ENCODE data around the gene TMC3. TPM values are rescaled to one million over a fixed set of nuclear protein-coding genes. Genes with fewer than 3 reads are reported as not detected.

Gene TMC3
- polyA plus RNA-seq, 4 donors: 0.25 to 5.3 TPM; not detected in 2

DNA sequence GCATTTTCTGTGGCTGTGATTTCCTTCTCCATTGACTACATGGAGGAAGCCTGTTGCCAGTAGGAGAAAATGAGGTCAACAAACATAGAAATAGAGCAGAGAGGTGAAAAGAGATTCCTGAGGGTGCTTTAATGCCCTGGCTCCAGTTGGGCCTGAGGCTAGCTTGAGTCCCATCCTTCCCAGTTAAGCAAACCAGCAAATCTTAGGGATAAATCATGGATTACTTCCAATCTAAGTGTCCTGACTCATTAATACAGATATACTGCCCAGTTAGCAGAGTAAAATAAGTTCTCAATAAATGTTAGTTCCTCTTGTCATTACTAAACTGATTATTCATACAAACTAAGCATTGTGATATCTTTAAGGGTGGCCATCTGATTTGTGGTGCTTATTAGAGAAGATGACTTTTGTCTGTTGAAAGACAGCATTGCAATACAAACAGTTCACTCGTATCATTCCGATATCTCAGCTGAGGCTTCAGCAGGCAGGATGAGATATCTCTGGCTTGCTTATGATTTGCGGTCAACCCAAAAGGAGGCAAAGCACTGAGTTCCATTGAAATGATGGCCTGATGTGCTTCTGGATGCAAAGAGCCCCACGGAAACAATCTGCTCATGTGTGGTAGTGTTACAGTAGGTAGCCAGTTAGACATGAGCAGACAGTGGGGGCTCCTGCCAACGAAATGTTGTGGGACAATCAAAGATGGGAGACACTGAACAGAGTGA lies 43.5 kb downstream of the TMC3 start:
- WGBS, 3 donors: 76 to 86% (median 82%) methylated on average over 5 of the region's 5 CpGs
- FAIRE-seq (no peak), DNase-seq (no peak)
- H3K4me1 ChIP-seq (ENCODE audit: control insufficient read depth in 3 of 3, insufficient read depth in 2 of 3, low read depth in 1 of 3, low read length in 2 of 3): peaks cover 0 to 33% (median 0%) of the 10 kb centered on the region in 3 donors
- no peaks in the 10 kb centered on the region for H3K9me3 ChIP-seq (ENCODE audit: control insufficient read depth in 2 of 2, insufficient read depth in 1 of 2, low read depth in 1 of 2, low read length in 1 of 2)
- H3K4me3 ChIP-seq (ENCODE audit: low read depth in 1 of 3, low read length in 3 of 3): no peak overlapping the region
- H3K36me3 ChIP-seq (ENCODE audit: control insufficient read depth in 3 of 3, insufficient read depth in 2 of 3, low read depth in 1 of 3, low read length in 3 of 3): no peaks in the 10 kb centered on the region
- H3K27me3 ChIP-seq (ENCODE audit: control insufficient read depth in 3 of 3, insufficient read depth in 3 of 3, low read length in 3 of 3): no peaks in the 10 kb centered on the region
- H3K27ac ChIP-seq (ENCODE audit: low read depth in 1 of 3, low read length in 2 of 3): peak overlapping the region in 1 of 3 donors; percentile 53

DNA sequence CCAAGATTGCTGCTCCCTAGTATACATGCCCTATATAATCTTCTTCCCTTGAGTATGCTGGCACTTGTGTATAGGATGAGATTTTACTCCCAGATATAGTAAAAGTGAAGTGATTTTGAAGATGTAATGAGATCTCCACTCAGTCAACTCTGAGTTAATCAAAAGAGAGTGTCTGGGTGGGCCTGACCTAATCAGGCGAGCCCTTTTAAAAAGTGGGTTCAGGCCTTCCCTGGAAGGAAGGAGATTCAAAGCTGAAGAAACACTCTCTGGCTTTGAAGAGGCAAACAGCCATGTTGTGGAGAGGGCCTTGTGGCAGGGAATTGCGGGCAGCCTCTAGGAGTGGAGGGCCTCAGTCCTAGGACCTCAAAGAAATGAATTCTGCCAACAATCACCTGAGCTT lies 44.6 kb downstream of the TMC3 start:
- no peak for DNase-seq
- Histone ChIP-seq H3K4me3 (ENCODE audit: low read depth in 1 of 3, low read length in 3 of 3) (no peak overlapping the region), H3K27ac (ENCODE audit: low read depth in 1 of 3, low read length in 2 of 3) (no peak overlapping the region), H3K36me3 (ENCODE audit: control insufficient read depth in 3 of 3, insufficient read depth in 2 of 3, low read depth in 1 of 3, low read length in 3 of 3) (no peaks in the 10 kb centered on the region), H3K27me3 (ENCODE audit: control insufficient read depth in 3 of 3, insufficient read depth in 3 of 3, low read length in 3 of 3) (no peaks in the 10 kb centered on the region), H3K4me1 (ENCODE audit: control insufficient read depth in 3 of 3, insufficient read depth in 2 of 3, low read depth in 1 of 3, low read length in 2 of 3) (peaks cover 0 to 23% (median 0%) of the 10 kb centered on the region in 3 donors), H3K9me3 (ENCODE audit: control insufficient read depth in 2 of 2, insufficient read depth in 1 of 2, low read depth in 1 of 2, low read length in 1 of 2) (no peaks in the 10 kb centered on the region)
- WGBS, 3 donors: 95 to 98% (median 96%) methylated on average over 2 of the region's 2 CpGs
- FAIRE-seq: no peak

DNA sequence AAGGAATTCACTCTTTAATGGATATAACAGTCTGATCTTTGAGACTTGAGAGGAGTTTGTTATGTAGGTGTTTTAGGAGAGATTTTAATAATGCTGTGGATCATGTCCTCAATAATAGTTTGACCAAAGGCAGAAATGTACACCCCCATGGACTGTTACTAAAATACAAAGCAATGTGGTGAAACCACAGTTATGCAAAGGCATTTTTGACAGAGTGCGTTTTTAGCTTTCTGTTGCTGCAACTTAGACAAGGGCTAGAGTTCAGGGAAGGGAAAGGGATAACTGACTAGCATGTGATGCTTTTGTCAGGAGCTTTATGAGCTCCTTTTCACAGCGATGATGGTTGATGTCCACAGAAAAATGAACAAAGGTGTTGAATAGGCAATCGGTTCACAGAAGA lies 46.5 kb downstream of the TMC3 start:
- H3K27ac ChIP-seq (ENCODE audit: low read depth in 1 of 3, low read length in 2 of 3): peak overlapping the region in 1 of 3 donors; percentile 4
- no peak overlapping the region for H3K4me3 ChIP-seq (ENCODE audit: low read depth in 1 of 3, low read length in 3 of 3)
- H3K36me3 ChIP-seq (ENCODE audit: control insufficient read depth in 3 of 3, insufficient read depth in 2 of 3, low read depth in 1 of 3, low read length in 3 of 3): no peaks in the 10 kb centered on the region
- H3K4me1 ChIP-seq (ENCODE audit: control insufficient read depth in 3 of 3, insufficient read depth in 2 of 3, low read depth in 1 of 3, low read length in 2 of 3): peaks cover 0 to 17% (median 0%) of the 10 kb centered on the region in 3 donors
- H3K27me3 ChIP-seq (ENCODE audit: control insufficient read depth in 3 of 3, insufficient read depth in 3 of 3, low read length in 3 of 3): no peaks in the 10 kb centered on the region
- DNase-seq: peak in 1 of 2 donors; percentile 38
- WGBS, 3 donors: 71 to 75% (median 73%) methylated on average over 3 of the region's 3 CpGs
- H3K9me3 ChIP-seq (ENCODE audit: control insufficient read depth in 2 of 2, insufficient read depth in 1 of 2, low read depth in 1 of 2, low read length in 1 of 2): no peaks in the 10 kb centered on the region
- FAIRE-seq: no peak

DNA sequence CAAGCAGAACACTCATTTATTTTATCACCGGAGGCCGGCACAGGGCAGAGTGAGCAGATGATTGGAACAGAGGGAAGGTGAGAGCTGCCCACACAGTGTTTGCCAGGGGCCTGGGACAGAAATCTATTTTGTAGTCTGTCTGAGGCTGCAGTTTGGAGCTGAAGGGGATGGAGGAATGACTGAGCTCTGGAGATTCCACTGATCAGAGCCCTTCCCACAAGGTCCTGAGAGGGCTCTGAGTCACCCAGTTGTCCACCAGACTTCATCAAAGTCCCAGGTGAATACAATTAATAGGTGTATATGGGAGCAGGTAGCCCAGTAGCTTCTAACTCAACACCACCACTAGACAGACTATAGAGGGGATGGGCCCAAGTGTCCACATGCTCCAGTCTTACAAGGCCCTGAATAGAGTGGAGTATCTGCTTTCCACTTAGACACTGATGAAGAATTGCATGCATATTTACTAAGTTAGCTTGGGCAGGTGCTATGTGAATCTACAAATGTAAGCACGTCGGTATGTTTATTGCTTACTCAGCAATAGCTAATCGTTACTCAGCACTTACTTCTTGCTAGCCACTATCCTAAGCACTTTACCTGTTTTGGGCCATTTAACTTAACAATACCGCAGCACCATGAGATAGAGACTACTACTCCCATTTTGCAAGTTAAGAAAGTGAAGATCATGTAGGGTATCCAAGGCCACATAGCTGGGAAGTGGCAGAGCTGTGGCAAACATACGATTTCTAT lies 47.4 kb downstream of the TMC3 start:
- peaks cover 0 to 4% (median 0%) of the 10 kb centered on the region in 3 donors for H3K36me3 ChIP-seq (ENCODE audit: control insufficient read depth in 3 of 3, insufficient read depth in 2 of 3, low read depth in 1 of 3, low read length in 3 of 3)
- no peaks in the 10 kb centered on the region for H3K27me3 ChIP-seq (ENCODE audit: control insufficient read depth in 3 of 3, insufficient read depth in 3 of 3, low read length in 3 of 3)
- no peak overlapping the region for H3K27ac ChIP-seq (ENCODE audit: low read depth in 1 of 3, low read length in 2 of 3)
- WGBS, 3 donors: 77 to 88% (median 85%) methylated on average over 7 of the region's 7 CpGs
- no peaks in the 10 kb centered on the region for H3K9me3 ChIP-seq (ENCODE audit: control insufficient read depth in 2 of 2, insufficient read depth in 1 of 2, low read depth in 1 of 2, low read length in 1 of 2)
- H3K4me3 ChIP-seq (ENCODE audit: low read depth in 1 of 3, low read length in 3 of 3): no peak overlapping the region
- FAIRE-seq (no peak), DNase-seq (no peak)
- peaks cover 0 to 16% (median 0%) of the 10 kb centered on the region in 3 donors for H3K4me1 ChIP-seq (ENCODE audit: control insufficient read depth in 3 of 3, insufficient read depth in 2 of 3, low read depth in 1 of 3, low read length in 2 of 3)

DNA sequence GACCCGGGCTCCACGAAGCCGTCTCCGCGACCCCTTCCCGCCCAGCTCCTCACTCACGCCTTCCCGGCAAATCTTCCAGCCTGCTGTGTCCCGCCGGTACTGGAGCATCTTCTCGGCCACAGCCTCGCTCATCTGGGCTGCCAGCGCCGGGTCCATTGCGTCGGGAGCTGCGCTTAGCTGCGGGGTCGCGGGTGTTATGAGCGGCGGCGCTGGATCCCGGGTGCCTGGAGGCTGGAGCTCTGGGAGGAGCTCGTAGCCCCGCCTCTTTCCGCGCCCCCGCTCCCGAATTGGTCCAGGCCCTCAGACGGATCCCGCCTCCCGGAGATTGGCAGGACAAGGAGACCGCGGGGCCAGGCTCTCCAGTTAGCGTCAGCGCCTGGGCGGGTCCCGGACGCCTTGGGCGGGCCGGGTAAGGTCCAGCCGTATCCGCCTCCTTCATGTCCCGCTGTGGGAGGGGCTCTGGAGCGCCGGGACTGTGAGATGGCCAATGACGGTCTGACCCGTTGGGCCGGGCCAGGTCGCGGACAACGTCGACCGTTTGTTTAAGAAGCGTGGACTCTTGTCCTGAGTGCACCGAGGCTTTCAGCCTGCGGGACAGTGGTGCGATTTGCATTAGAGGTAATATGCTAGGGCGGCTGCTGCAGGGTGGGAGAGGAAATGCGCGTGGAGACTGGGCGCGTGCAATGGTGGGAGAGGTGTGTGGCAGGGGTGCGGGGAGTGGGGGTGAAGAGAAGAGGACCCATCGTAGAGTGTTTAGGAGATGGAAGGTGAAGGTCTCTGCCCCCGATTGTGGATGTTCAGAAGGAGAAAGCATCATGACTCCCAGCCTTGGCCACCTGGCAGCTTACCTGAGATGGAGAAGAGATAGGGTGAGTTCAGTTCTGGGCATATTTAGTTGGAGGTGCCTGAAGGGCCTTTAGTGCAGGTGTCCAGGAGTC lies 49.8 kb downstream of the TMC3 start, which contains the start of gene STARD5:
TSS of gene STARD5 (minus strand) at position 198 of the 938 bp plus-strand sequence. CDS start at position 156, 42 bp downstream.
- DNase-seq (peak; percentile 99), FAIRE-seq (no peak)
- no peaks in the 10 kb centered on the region for H3K9me3 ChIP-seq (ENCODE audit: control insufficient read depth in 2 of 2, insufficient read depth in 1 of 2, low read depth in 1 of 2, low read length in 1 of 2)
- peak within 1 kb of the TSS; percentile 72 to 92 (median 87) for H3K27ac ChIP-seq (ENCODE audit: low read depth in 1 of 3, low read length in 2 of 3)
- peak within 1 kb of the TSS; percentile 71 to 91 (median 86) for H3K4me3 ChIP-seq (ENCODE audit: low read depth in 1 of 3, low read length in 3 of 3)
- whole genome bisulfite sequencing, 3 donors: 0 to 1% (median 0%) methylated on average over 65 to 67 of the region's 67 CpGs
- H3K36me3 ChIP-seq (ENCODE audit: control insufficient read depth in 3 of 3, insufficient read depth in 2 of 3, low read depth in 1 of 3, low read length in 3 of 3): peaks cover 0 to 16% (median 2%) of the 10 kb centered on the region in 3 donors
- no peaks in the 10 kb centered on the region for H3K27me3 ChIP-seq (ENCODE audit: control insufficient read depth in 3 of 3, insufficient read depth in 3 of 3, low read length in 3 of 3)
- peaks cover 0 to 6% (median 0%) of the 10 kb centered on the region in 3 donors for H3K4me1 ChIP-seq (ENCODE audit: control insufficient read depth in 3 of 3, insufficient read depth in 2 of 3, low read depth in 1 of 3, low read length in 2 of 3)

DNA sequence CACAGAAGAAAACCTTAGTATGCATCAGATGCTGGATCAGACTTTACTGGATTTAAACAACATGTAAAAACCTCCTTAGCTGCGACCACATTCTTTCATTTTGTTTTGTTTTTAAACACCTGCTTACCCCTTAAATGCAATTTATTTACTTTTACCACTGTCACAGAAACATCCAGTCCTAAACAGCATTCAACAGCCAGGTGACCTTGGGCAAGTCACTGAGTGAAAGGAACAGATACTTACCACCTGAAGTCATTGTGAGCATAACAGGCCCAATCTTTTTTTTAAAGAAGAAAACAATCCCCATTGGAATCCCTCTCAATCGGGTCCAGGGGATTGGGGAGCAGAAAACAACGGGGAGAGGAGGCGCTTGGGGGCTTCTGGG lies 50.5 kb downstream of the TMC3 start:
- peak overlapping the region; percentile 71 to 91 (median 86) for H3K4me3 ChIP-seq (ENCODE audit: low read depth in 1 of 3, low read length in 3 of 3)
- H3K9me3 ChIP-seq (ENCODE audit: control insufficient read depth in 2 of 2, insufficient read depth in 1 of 2, low read depth in 1 of 2, low read length in 1 of 2): no peaks in the 10 kb centered on the region
- peaks cover 0 to 23% (median 4%) of the 10 kb centered on the region in 3 donors for H3K36me3 ChIP-seq (ENCODE audit: control insufficient read depth in 3 of 3, insufficient read depth in 2 of 3, low read depth in 1 of 3, low read length in 3 of 3)
- no peaks in the 10 kb centered on the region for H3K27me3 ChIP-seq (ENCODE audit: control insufficient read depth in 3 of 3, insufficient read depth in 3 of 3, low read length in 3 of 3)
- 2 to 11% (median 7%) methylated on average over 4 of the region's 4 CpGs for WGBS, 3 donors
- FAIRE-seq: no peak
- H3K27ac ChIP-seq (ENCODE audit: low read depth in 1 of 3, low read length in 2 of 3): peak overlapping the region; percentile 72 to 92 (median 87)
- DNase-seq: peak in 1 of 2 donors; percentile 49
- peaks cover 0 to 6% (median 0%) of the 10 kb centered on the region in 3 donors for H3K4me1 ChIP-seq (ENCODE audit: control insufficient read depth in 3 of 3, insufficient read depth in 2 of 3, low read depth in 1 of 3, low read length in 2 of 3)

DNA sequence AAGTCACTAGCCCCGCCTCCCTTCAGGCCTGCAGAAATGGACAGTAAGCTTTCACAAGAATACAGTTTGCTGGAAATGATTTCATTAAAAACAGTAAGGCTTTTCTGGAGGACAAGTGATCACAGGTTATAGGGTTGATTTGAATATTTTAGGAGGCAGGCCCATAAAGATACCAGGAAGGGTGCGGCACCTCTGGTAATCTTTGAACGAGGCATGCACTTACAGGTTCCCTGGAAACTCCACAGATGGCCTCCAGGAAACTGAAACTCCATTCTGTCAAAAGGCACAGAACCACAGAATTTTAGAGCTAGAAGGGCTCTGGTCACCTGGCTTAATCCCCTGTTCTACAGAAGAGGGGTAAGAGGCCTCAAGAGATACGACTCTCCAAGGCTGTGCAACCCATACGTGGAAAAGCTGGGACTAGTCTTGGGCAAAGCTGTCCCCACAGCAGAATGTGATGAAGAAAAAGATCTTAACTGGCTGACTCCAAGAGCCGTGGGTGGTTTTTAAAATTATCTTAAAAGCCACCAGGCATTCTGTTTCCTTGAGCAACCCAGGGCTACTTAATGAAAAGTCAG lies 51.2 kb downstream of the TMC3 start:
- no peaks in the 10 kb centered on the region for H3K27me3 ChIP-seq (ENCODE audit: control insufficient read depth in 3 of 3, insufficient read depth in 3 of 3, low read length in 3 of 3)
- H3K27ac ChIP-seq (ENCODE audit: low read depth in 1 of 3, low read length in 2 of 3): peak overlapping the region; percentile 63 to 87 (median 76)
- peaks cover 0 to 6% (median 0%) of the 10 kb centered on the region in 3 donors for H3K4me1 ChIP-seq (ENCODE audit: control insufficient read depth in 3 of 3, insufficient read depth in 2 of 3, low read depth in 1 of 3, low read length in 2 of 3)
- FAIRE-seq (no peak), DNase-seq (peak; percentile 78 to 80)
- H3K9me3 ChIP-seq (ENCODE audit: control insufficient read depth in 2 of 2, insufficient read depth in 1 of 2, low read depth in 1 of 2, low read length in 1 of 2): no peaks in the 10 kb centered on the region
- WGBS, 3 donors: 28 to 53% (median 39%) methylated on average over 6 of the region's 6 CpGs
- H3K36me3 ChIP-seq (ENCODE audit: control insufficient read depth in 3 of 3, insufficient read depth in 2 of 3, low read depth in 1 of 3, low read length in 3 of 3): peaks cover 1 to 28% (median 8%) of the 10 kb centered on the region in 3 donors
- peak overlapping the region in 2 of 3 donors; percentile 38 to 71 for H3K4me3 ChIP-seq (ENCODE audit: low read depth in 1 of 3, low read length in 3 of 3)

All from small intestine (tissue), 7 donors.